H1 (cell line): ENCODE results near the gene MTMR6. TPM values are rescaled to one million over a fixed set of nuclear protein-coding genes. Genes with fewer than 3 reads are reported as not detected.

Experiments used
- CTCF ChIA-PET: fragments of 300-600 bp; sonication (Branson Sonifier 250); formaldehyde crosslinking; loops from one replicate; lab custom pipeline; 2021; ENCODE audit not compliant: partially characterized antibody; lab: Charles Lee
- POLR2A ChIA-PET: fragments of 300-600 bp; sonication (Branson Sonifier 250); formaldehyde crosslinking; loops from one replicate; lab custom pipeline; 2021; ENCODE audit warnings: inconsistent platforms; ENCODE audit not compliant: partially characterized antibody; lab: Charles Lee
- DNase-seq, 2 experiments: peaks; one replicate each; pipeline versions ENCODE4 v3.0.0 to v3.0.0-alpha.2; 2010 to 2022; ENCODE audit warnings: low spot score in 2 of 2, low read depth in 1 of 2, mixed read lengths in 1 of 2
- FAIRE-seq: peaks from 2 replicates; lab custom pipeline; 2011; peaks lifted over from hg19 to GRCh38; lab: Jason Lieb, UNC
- H2AFZ ChIP-seq: 2 replicates; pipeline ENCODE4 v1.8.1; 2012; ENCODE audit warnings: low read length, inconsistent platforms
- H2AK5ac ChIP-seq: 2 replicates; pipeline ENCODE4 v1.6.1; 2013; ENCODE audit warnings: low read depth, low read length
- H2BK120ac ChIP-seq: replicated peaks from 2 replicates; pipeline ENCODE3; 2013; ENCODE audit warnings: low read depth, low read length, inconsistent platforms
- H2BK12ac ChIP-seq: 2 replicates; pipeline ENCODE4 v1.6.1; 2013; ENCODE audit warnings: low read depth, low read length
- H2BK15ac ChIP-seq: 2 replicates; pipeline ENCODE4 v1.6.1; 2013; ENCODE audit warnings: low read length
- H2BK20ac ChIP-seq: 2 replicates; pipeline ENCODE4 v1.6.1; 2013; ENCODE audit warnings: low read length
- H2BK5ac ChIP-seq: 2 replicates; pipeline ENCODE4 v1.6.1; 2013; ENCODE audit warnings: low read depth, low read length
- H3K14ac ChIP-seq: 2 replicates; pipeline ENCODE4 v1.6.1; 2013; ENCODE audit warnings: inconsistent platforms; ENCODE audit not compliant: insufficient read length
- H3K18ac ChIP-seq: 2 replicates; pipeline ENCODE4 v1.6.1; 2013; ENCODE audit warnings: low read length; ENCODE audit errors: extremely low read depth
- H3K23ac ChIP-seq: 2 replicates; pipeline ENCODE4 v1.6.1; 2013; ENCODE audit warnings: inconsistent platforms; ENCODE audit not compliant: insufficient read length
- H3K23me2 ChIP-seq: 2 replicates; pipeline ENCODE4 v1.6.1; 2013; ENCODE audit warnings: low read depth, low read length
- H3K27ac ChIP-seq: 2 replicates; pipeline ENCODE4 v1.6.1; 2011; ENCODE audit warnings: low read depth, low read length, inconsistent platforms
- H3K27me3 ChIP-seq, 4 experiments: replicated peaks in 1 of 4; 1 replicate in 1 of 4; 2 replicates in 3 of 4; pipeline versions ENCODE4 v1.6.1 to v1.8.1; 2011 to 2013; ENCODE audit warnings: low read length in 3 of 4, mild to moderate bottlenecking in 3 of 4, inconsistent platforms in 2 of 4, mixed read lengths in 2 of 4, moderate library complexity in 1 of 4; ENCODE audit not compliant: control insufficient read depth in 3 of 4, insufficient read depth in 3 of 4; ENCODE audit errors: extremely low read depth in 1 of 4
- H3K36me3 ChIP-seq, 4 experiments: 2 replicates each; pipeline versions ENCODE4 v1.6.1 to v1.8.1; 2011 to 2013; ENCODE audit warnings: mild to moderate bottlenecking in 4 of 4, low read length in 3 of 4, moderate library complexity in 2 of 4, control low read depth in 1 of 4, inconsistent platforms in 1 of 4; ENCODE audit not compliant: insufficient read depth in 4 of 4, control insufficient read depth in 2 of 4
- H3K4ac ChIP-seq: replicated peaks from 2 replicates; pipeline ENCODE3; 2013; ENCODE audit warnings: low read length, low read depth, mixed read lengths, inconsistent platforms; ENCODE audit not compliant: insufficient read length
- H3K4me1 ChIP-seq, 4 experiments: replicated peaks in 1 of 4; 1 replicate in 1 of 4; 2 replicates in 3 of 4; pipeline versions ENCODE4 v1.6.1 to v1.8.1; 2011 to 2013; ENCODE audit warnings: low read length in 3 of 4, inconsistent platforms in 2 of 4, mixed read lengths in 1 of 4; ENCODE audit not compliant: insufficient read depth in 4 of 4, control insufficient read depth in 3 of 4
- H3K4me2 ChIP-seq, 2 experiments: 2 replicates each; pipeline versions ENCODE4 v1.6.1 to v1.8.1; 2011 to 2013; ENCODE audit warnings: low read depth in 2 of 2, low read length in 2 of 2, control low read depth in 1 of 2, inconsistent platforms in 1 of 2, mild to moderate bottlenecking in 1 of 2; ENCODE audit not compliant: insufficient read depth in 1 of 2
- H3K4me3 ChIP-seq, 4 experiments: fragments of 200-600, 300-600 bp in 1 of 4; sonication (generic), shearing (Covaris generic), sonication (Bioruptor Twin) in 1 of 4; 2 replicates each; pipeline versions ENCODE4 v1.5.1 to v1.8.1; 2011 to 2016; ENCODE audit warnings: low read length in 4 of 4, low read depth in 3 of 4, control low read depth in 2 of 4, inconsistent platforms in 2 of 4, mild to moderate bottlenecking in 2 of 4, mixed read lengths in 1 of 4, moderate library complexity in 1 of 4; ENCODE audit not compliant: insufficient read depth in 2 of 4; ENCODE audit errors: extremely low read depth in 1 of 4
- H3K56ac ChIP-seq: replicated peaks from 2 replicates; pipeline ENCODE3; 2013; ENCODE audit warnings: low read depth, mild to moderate bottlenecking, mixed read lengths, low read length, inconsistent platforms; ENCODE audit not compliant: insufficient read length
- H3K79me1 ChIP-seq: 2 replicates; pipeline ENCODE4 v1.6.1; 2013; ENCODE audit warnings: low read depth, low read length, control low read depth
- H3K79me2 ChIP-seq, 2 experiments: 2 replicates each; pipeline versions ENCODE4 v1.6.1 to v1.8.1; 2012 to 2013; ENCODE audit warnings: low read length in 2 of 2, mild to moderate bottlenecking in 2 of 2, inconsistent platforms in 1 of 2; ENCODE audit not compliant: insufficient read depth in 2 of 2, control insufficient read depth in 1 of 2
- H3K9ac ChIP-seq, 4 experiments: replicated peaks in 1 of 4; 1 replicate in 1 of 4; 2 replicates in 3 of 4; pipeline versions ENCODE4 v1.6.1 to v1.8.1; 2011 to 2013; ENCODE audit warnings: low read depth in 3 of 4, low read length in 3 of 4, control low read depth in 2 of 4, mild to moderate bottlenecking in 2 of 4, moderate library complexity in 2 of 4, inconsistent platforms in 1 of 4; ENCODE audit errors: extremely low read depth in 1 of 4
- H3K9me3 ChIP-seq, 2 experiments: 2 replicates each; pipeline versions ENCODE4 v1.6.1 to v1.8.1; 2012 to 2013; ENCODE audit warnings: mild to moderate bottlenecking in 2 of 2, moderate library complexity in 2 of 2, control low read depth in 1 of 2, inconsistent platforms in 1 of 2, low read depth in 1 of 2, low read length in 1 of 2, mixed read lengths in 1 of 2; ENCODE audit not compliant: insufficient read depth in 2 of 2
- H4K20me1 ChIP-seq, 2 experiments: replicated peaks in 1 of 2; 2 replicates each; pipeline versions ENCODE3 to v1.8.1; 2011 to 2013; ENCODE audit warnings: inconsistent platforms in 2 of 2, low read length in 2 of 2, mild to moderate bottlenecking in 1 of 2; ENCODE audit not compliant: insufficient read depth in 2 of 2, control insufficient read depth in 1 of 2
- H4K5ac ChIP-seq: 2 replicates; pipeline ENCODE4 v1.6.1; 2013; ENCODE audit warnings: low read length, low read depth, mixed read lengths, inconsistent platforms; ENCODE audit not compliant: insufficient read length
- H4K8ac ChIP-seq: 2 replicates; pipeline ENCODE4 v1.8.0; 2013; ENCODE audit warnings: mild to moderate bottlenecking, moderate library complexity, low read length, inconsistent platforms; ENCODE audit not compliant: insufficient read depth; ENCODE audit errors: extremely low read depth
- H4K91ac ChIP-seq: replicated peaks from 2 replicates; pipeline ENCODE3; 2013; ENCODE audit warnings: low read length, mixed read lengths, inconsistent platforms; ENCODE audit not compliant: insufficient read length
- CEBPB ChIP-seq: IDR thresholded peaks from 2 replicates; pipeline ENCODE4 v1.6.1; 2012; ENCODE audit warnings: low read depth, low read length
- CHD1 ChIP-seq: IDR thresholded peaks from 2 replicates; pipeline ENCODE4 v1.6.1; 2012; ENCODE audit warnings: low read depth, low read length, improper control_type of control experiment
- KDM4A ChIP-seq: IDR thresholded peaks from one replicate; pipeline ENCODE4 v1.7.1; 2012; ENCODE audit warnings: low read depth, mild to moderate bottlenecking, moderate library complexity, low read length, inconsistent platforms; ENCODE audit not compliant: severe bottlenecking
- KDM5A ChIP-seq: fragments of 200-600 bp; IDR thresholded peaks from 2 replicates; pipeline ENCODE4 v1.7.1; 2012; ENCODE audit warnings: mild to moderate bottlenecking, low read length, inconsistent platforms, mixed read lengths
- NANOG ChIP-seq: IDR thresholded peaks from 2 replicates; pipeline ENCODE4 v1.6.1; 2011; ENCODE audit warnings: low read length, low read depth, mild to moderate bottlenecking, inconsistent platforms; ENCODE audit not compliant: insufficient read depth, poor library complexity, severe bottlenecking
- PHF8 ChIP-seq: fragments of 200-600 bp; sonication (generic); conservative IDR thresholded peaks from 2 replicates; pipeline ENCODE4 v1.7.1; 2012; ENCODE audit warnings: low read depth, mild to moderate bottlenecking, inconsistent platforms, low read length, moderate library complexity
- POLR2AphosphoS5 ChIP-seq: IDR thresholded peaks from 2 replicates; pipeline ENCODE4 v1.6.1; 2011; ENCODE audit warnings: low read depth, low read length
- RNF2 ChIP-seq: fragments of 200-900, 300-1000 bp; sonication (generic); IDR thresholded peaks from 2 replicates; pipeline ENCODE4 v1.7.1; 2016; ENCODE audit warnings: borderline replicate concordance, low read depth, mild to moderate bottlenecking, antibody characterized with exemption, low read length; ENCODE audit not compliant: poor library complexity, severe bottlenecking; ENCODE audit errors: missing control alignments
- SIX5 ChIP-seq: IDR thresholded peaks from 2 replicates; pipeline ENCODE4 v1.6.1; 2011; ENCODE audit warnings: mild to moderate bottlenecking, low read depth, low read length
- TAF7 ChIP-seq: optimal IDR thresholded peaks from 2 replicates; pipeline ENCODE3; 2011; ENCODE audit warnings: low read depth, mild to moderate bottlenecking, inconsistent platforms, low read length, moderate library complexity, borderline replicate concordance
- YY1 ChIP-seq: IDR thresholded peaks from 2 replicates; pipeline ENCODE4 v1.6.1; 2011; ENCODE audit warnings: low read depth, mild to moderate bottlenecking, low read length
- polyA plus RNA-seq, 7 experiments: library from polyadenylated mRNA; depleted of rRNA in 3 of 7; stranded (reverse) in 5 of 7; unstranded in 2 of 7; fragments of >200 nt in 5 of 7; fragments of 200-250 nt in 2 of 7; gene quantifications; 1 replicate in 5 of 7; 2 replicates in 1 of 7; 4 replicates in 1 of 7; pipeline versions ENCODE4 v1.2.1 to v1.2.3, GENCODE V29; 2011 to 2013; ENCODE audit warnings: missing spikeins in 2 of 7, mixed read lengths in 2 of 7
- total RNA-seq: library from RNA; stranded (reverse); fragmentation: NEBNext Ultra II Directional; extraction: Animal tissue kit (Norgen Biotek cat#: 25700); gene quantifications from 2 replicates; pipeline ENCODE4 v1.2.1, GENCODE V29; 2021

The MTMR6 gene
- total and polyA plus RNA-seq, 2 of the 8 experiments (the other 6 are each of a cell fraction or from before 2014, with no cell fraction given): 2.1 to 8.4 TPM

- Histone ChIP-seq H3K14ac (no peak overlapping the region), H3K23ac (no peak overlapping the region)
- TF ChIP-seq KDM5A (no peak), NANOG (no peak), KDM4A (no peak), TAF7 (no peak), CHD1 (no peak), RNF2 (no peak), PHF8 (no peak), CEBPB (no peak), SIX5 (no peak), YY1 (no peak), POLR2AphosphoS5 (no peak)
- TF ChIP-seq, all 59 proteins: peak for 0
- ChIA-PET POLR2A (interaction anchor here (0.7 kb wide), 1 partner anchor 571 kb away, joined by 3 read pairs; no protein-coding TSS in a partner anchor), CTCF (no interaction called here)
- Histone ChIP-seq H4K8ac (no peak overlapping the region), H4K91ac (no peak overlapping the region), H2AFZ (no peak overlapping the region), H2BK20ac (no peak overlapping the region), H3K27ac (no peak overlapping the region), H2AK5ac (no peak overlapping the region), H4K20me1 (no peaks in the 10 kb centered on the region), H3K9me3 (no peaks in the 10 kb centered on the region), H4K5ac (no peak overlapping the region), H3K23me2 (no peaks in the 10 kb centered on the region), H2BK12ac (no peak overlapping the region), H3K36me3 (no peaks in the 10 kb centered on the region), H3K4me2 (no peak overlapping the region), H2BK15ac (no peak overlapping the region), H3K79me2 (no peaks in the 10 kb centered on the region; a peak in 1 of 4 replicates), H3K56ac (no peak overlapping the region), H2BK120ac (no peak overlapping the region), H3K4me1 (no peaks in the 10 kb centered on the region), H3K18ac (no peak overlapping the region), H3K79me1 (no peaks in the 10 kb centered on the region), H3K9ac (no peak overlapping the region), H2BK5ac (no peak overlapping the region), H3K4ac (no peak overlapping the region), H3K27me3 (no peaks in the 10 kb centered on the region), H3K4me3 (no peak overlapping the region)
- no peak for FAIRE-seq
- DNase-seq: no peak
Observed at GRCh38 chr13:25280396-25280795, 6.9 kb downstream of the MTMR6 start.
